Mesendoderm (in vitro differentiated cells): ENCODE data around the gene TMEM178B.

Source experiments
- DNase-seq: peaks from one replicate; pipeline ENCODE4 v3.0.0; 2013
- H2AK5ac ChIP-seq: 2 replicates; pipeline ENCODE4 v1.6.1; 2013; ENCODE audit warnings: low read length, inconsistent platforms
- H2BK120ac ChIP-seq: 2 replicates; pipeline ENCODE4 v1.6.1; 2013; ENCODE audit warnings: low read depth, mild to moderate bottlenecking, low read length, moderate library complexity, mixed read lengths
- H2BK15ac ChIP-seq: replicated peaks from 2 replicates; pipeline ENCODE4 v1.6.1; 2013; ENCODE audit warnings: low read depth, mild to moderate bottlenecking, moderate library complexity
- H2BK5ac ChIP-seq: 2 replicates; pipeline ENCODE4 v1.6.1; 2013; ENCODE audit warnings: low read length, inconsistent platforms
- H3K18ac ChIP-seq: 2 replicates; pipeline ENCODE4 v1.6.1; 2013; ENCODE audit warnings: mild to moderate bottlenecking, low read length, mixed read lengths
- H3K23ac ChIP-seq: one replicate; pipeline ENCODE4 v1.6.1; 2013; ENCODE audit warnings: low read length
- H3K27ac ChIP-seq: 2 replicates; pipeline ENCODE4 v1.5.1; 2013; ENCODE audit warnings: low read depth, mild to moderate bottlenecking, inconsistent platforms, low read length, moderate library complexity
- H3K27me3 ChIP-seq: 2 replicates; pipeline ENCODE4 v1.6.1; 2013; ENCODE audit warnings: low read length, control low read depth, mild to moderate bottlenecking, inconsistent platforms; ENCODE audit not compliant: insufficient read depth, poor library complexity
- H3K36me3 ChIP-seq: 2 replicates; pipeline ENCODE4 v1.6.1; 2013; ENCODE audit warnings: low read length, inconsistent platforms; ENCODE audit not compliant: control insufficient read depth, insufficient read depth
- H3K4ac ChIP-seq: one replicate; pipeline ENCODE4 v1.6.1; 2013; ENCODE audit warnings: low read depth, mild to moderate bottlenecking, low read length, moderate library complexity
- H3K4me1 ChIP-seq: 2 replicates; pipeline ENCODE4 v1.6.1; 2013; ENCODE audit warnings: low read depth, low read length, inconsistent platforms; ENCODE audit not compliant: control insufficient read depth
- H3K4me2 ChIP-seq: 2 replicates; pipeline ENCODE4 v1.6.1; 2013; ENCODE audit warnings: low read length
- H3K4me3 ChIP-seq: 2 replicates; pipeline ENCODE4 v1.5.1; 2013; ENCODE audit warnings: mild to moderate bottlenecking, low read length
- H3K56ac ChIP-seq: one replicate; pipeline ENCODE4 v1.6.1; 2013; ENCODE audit warnings: low read length
- H3K79me1 ChIP-seq: 2 replicates; pipeline ENCODE4 v1.6.1; 2013; ENCODE audit warnings: low read length, inconsistent platforms
- H3K79me2 ChIP-seq: 2 replicates; pipeline ENCODE4 v1.6.1; 2013; ENCODE audit warnings: mild to moderate bottlenecking, low read length; ENCODE audit not compliant: control insufficient read depth, insufficient read depth
- H3K9ac ChIP-seq: 2 replicates; pipeline ENCODE4 v1.6.1; 2013; ENCODE audit warnings: low read length, inconsistent platforms
- H4K5ac ChIP-seq: one replicate; pipeline ENCODE4 v1.6.1; 2013; ENCODE audit warnings: low read length
- H4K8ac ChIP-seq: one replicate; pipeline ENCODE4 v1.6.1; 2013; ENCODE audit warnings: low read depth, mild to moderate bottlenecking, control low read depth, low read length, moderate library complexity
- WGBS: extraction: QIAGEN DNeasy Blood & Tissue Kit; methylation state at CpG from one replicate; pipeline ENCODE4 v1.1.7; 2013; ENCODE audit warnings: low lambda C conversion rate, missing lambda C conversion rate; ENCODE audit not compliant: insufficient coverage; ENCODE audit errors: extremely low coverage; 5-methylcytosine and 5-hydroxymethylcytosine counted together

TMEM178B gene

GRCh38 chr7:141370650-141371049 is 296.8 kb downstream of the TMEM178B start:
- Histone ChIP-seq H4K5ac (no peak overlapping the region), H3K56ac (no peak overlapping the region), H3K79me2 (no peaks in the 10 kb centered on the region), H3K27me3 (no peaks in the 10 kb centered on the region), H4K8ac (no peak overlapping the region), H3K79me1 (no peaks in the 10 kb centered on the region), H3K36me3 (no peaks in the 10 kb centered on the region), H3K27ac (no peak overlapping the region), H2BK15ac (no peak overlapping the region), H3K23ac (no peak overlapping the region), H2AK5ac (no peak overlapping the region), H3K4me1 (no peaks in the 10 kb centered on the region), H3K4me3 (no peak overlapping the region), H3K18ac (no peak overlapping the region), H3K9ac (no peak overlapping the region), H3K4me2 (no peak overlapping the region), H2BK120ac (no peak overlapping the region), H3K4ac (no peak overlapping the region), H2BK5ac (no peak overlapping the region)
- no CpG with 5 or more reads among the region's 5 CpGs for WGBS
- no peak for DNase-seq

GRCh38 chr7:141374425-141374824 is 300.6 kb downstream of the TMEM178B start:
- H3K9ac ChIP-seq, result no peak overlapping the region
- H3K27ac ChIP-seq, result no peak overlapping the region
- no peak overlapping the region for H3K23ac ChIP-seq
- H2BK15ac ChIP-seq, result no peak overlapping the region
- no peak overlapping the region for H2BK5ac ChIP-seq
- H3K27me3 ChIP-seq, result no peaks in the 10 kb centered on the region
- no peaks in the 10 kb centered on the region for H3K79me1 ChIP-seq
- no peaks in the 10 kb centered on the region for H3K36me3 ChIP-seq
- H3K79me2 ChIP-seq, result no peaks in the 10 kb centered on the region
- WGBS, result no CpG with 5 or more reads among the region's 9 CpGs
- no peak overlapping the region for H4K5ac ChIP-seq
- no peak overlapping the region for H3K4me3 ChIP-seq
- H3K56ac ChIP-seq, result no peak overlapping the region
- no peak overlapping the region for H2AK5ac ChIP-seq
- H3K4me2 ChIP-seq, result no peak overlapping the region
- H3K4me1 ChIP-seq, result no peaks in the 10 kb centered on the region
- H2BK120ac ChIP-seq, result no peak overlapping the region
- no peak overlapping the region for H3K18ac ChIP-seq
- H3K4ac ChIP-seq, result no peak overlapping the region
- no peak overlapping the region for H4K8ac ChIP-seq
- DNase-seq, result no peak

- Histone ChIP-seq H4K5ac (no peak overlapping the region), H3K27me3 (no peaks in the 10 kb centered on the region), H2BK5ac (no peak overlapping the region), H3K79me2 (no peaks in the 10 kb centered on the region), H3K56ac (no peak overlapping the region), H2AK5ac (no peak overlapping the region), H3K23ac (no peak overlapping the region), H4K8ac (no peak overlapping the region), H3K27ac (no peak overlapping the region), H3K4me3 (no peak overlapping the region), H3K18ac (no peak overlapping the region), H3K4me1 (no peaks in the 10 kb centered on the region), H2BK120ac (no peak overlapping the region), H3K9ac (no peak overlapping the region), H2BK15ac (no peak overlapping the region), H3K36me3 (no peaks in the 10 kb centered on the region), H3K4ac (no peak overlapping the region), H3K79me1 (no peaks in the 10 kb centered on the region), H3K4me2 (no peak overlapping the region)
- no peak for DNase-seq
- WGBS, result no CpG with 5 or more reads among the region's 2 CpGs
Observed at GRCh38 chr7:141375442-141375841, 301.6 kb downstream of the TMEM178B start.

GRCh38 chr7:141377906-141378305 is 304.0 kb downstream of the TMEM178B start:
- DNase-seq, result no peak
- Histone ChIP-seq H3K27me3 (no peaks in the 10 kb centered on the region), H3K79me1 (no peaks in the 10 kb centered on the region), H3K56ac (no peak overlapping the region), H2BK5ac (no peak overlapping the region), H3K23ac (no peak overlapping the region), H2BK120ac (no peak overlapping the region), H4K5ac (no peak overlapping the region), H3K4me1 (no peaks in the 10 kb centered on the region), H3K9ac (no peak overlapping the region), H3K4me3 (no peak overlapping the region), H4K8ac (no peak overlapping the region), H3K27ac (no peak overlapping the region), H3K4me2 (no peak overlapping the region), H2BK15ac (no peak overlapping the region), H3K4ac (no peak overlapping the region), H3K79me2 (no peaks in the 10 kb centered on the region), H3K36me3 (no peaks in the 10 kb centered on the region), H2AK5ac (no peak overlapping the region), H3K18ac (no peak overlapping the region)
- WGBS, result no CpG with 5 or more reads among the region's 4 CpGs

- H2AK5ac ChIP-seq, result no peak overlapping the region
- H4K8ac ChIP-seq, result no peak overlapping the region
- H3K4me3 ChIP-seq, result no peak overlapping the region
- H3K79me1 ChIP-seq, result no peaks in the 10 kb centered on the region
- no peaks in the 10 kb centered on the region for H3K27me3 ChIP-seq
- H3K9ac ChIP-seq, result no peak overlapping the region
- H3K4ac ChIP-seq, result no peak overlapping the region
- H4K5ac ChIP-seq, result no peak overlapping the region
- H3K79me2 ChIP-seq, result no peaks in the 10 kb centered on the region
- no peak overlapping the region for H3K56ac ChIP-seq
- H3K36me3 ChIP-seq, result no peaks in the 10 kb centered on the region
- no peak overlapping the region for H3K23ac ChIP-seq
- no peak overlapping the region for H2BK15ac ChIP-seq
- no peak overlapping the region for H2BK5ac ChIP-seq
- H3K4me1 ChIP-seq, result no peaks in the 10 kb centered on the region
- no peak overlapping the region for H2BK120ac ChIP-seq
- no peak overlapping the region for H3K4me2 ChIP-seq
- no peak for DNase-seq
- no peak overlapping the region for H3K27ac ChIP-seq
- no peak overlapping the region for H3K18ac ChIP-seq
- no CpG with 5 or more reads among the region's 2 CpGs for WGBS
Observed at GRCh38 chr7:141378405-141378804, 304.5 kb downstream of the TMEM178B start.

- H3K4me1 ChIP-seq, result no peaks in the 10 kb centered on the region
- no peak overlapping the region for H3K4me2 ChIP-seq
- no peak overlapping the region for H3K23ac ChIP-seq
- H2BK5ac ChIP-seq, result no peak overlapping the region
- H3K27me3 ChIP-seq, result no peaks in the 10 kb centered on the region
- no peak overlapping the region for H2AK5ac ChIP-seq
- no peak overlapping the region for H3K27ac ChIP-seq
- H2BK15ac ChIP-seq, result no peak overlapping the region
- no peak for DNase-seq
- H3K56ac ChIP-seq, result no peak overlapping the region
- no peak overlapping the region for H4K8ac ChIP-seq
- no CpG with 5 or more reads among the region's 3 CpGs for WGBS
- no peaks in the 10 kb centered on the region for H3K79me1 ChIP-seq
- no peak overlapping the region for H3K4ac ChIP-seq
- no peaks in the 10 kb centered on the region for H3K36me3 ChIP-seq
- no peak overlapping the region for H4K5ac ChIP-seq
- no peak overlapping the region for H2BK120ac ChIP-seq
- H3K79me2 ChIP-seq, result no peaks in the 10 kb centered on the region
- no peak overlapping the region for H3K4me3 ChIP-seq
- no peak overlapping the region for H3K18ac ChIP-seq
- H3K9ac ChIP-seq, result no peak overlapping the region
Observed at GRCh38 chr7:141381794-141382427, 308.0 kb downstream of the TMEM178B start.
